T-cell (primary cell): Measurements from ENCODE around the gene SORCS1. TPM values are rescaled to one million over a fixed set of nuclear protein-coding genes. Genes with fewer than 3 reads are reported as not detected.

Experiments used
- ATAC-seq, 4 experiments: fragments of 200-7000 bp in 3 of 4; fragments of 150-1000 bp in 1 of 4; cut with Tn5 transposase; replicated peaks in 1 of 4; 1 replicate in 3 of 4; 2 replicates in 1 of 4; pipeline ENCODE4 v1.10.0; 2021; ENCODE audit warnings: moderate library complexity in 3 of 4, mild to moderate bottlenecking in 2 of 4, moderate number of reproducible peaks in 1 of 4
- CTCF ChIA-PET, 2 donors: fragments of 300-600 bp; sonication (Branson Sonifier 250); formaldehyde crosslinking; loops; one replicate each; lab custom pipeline; 2022; ENCODE audit warnings: antibody characterized with exemption in 2 of 2; lab: Charles Lee
- POLR2A ChIA-PET, 2 donors: fragments of 300-600 bp; sonication (Branson Sonifier 250); formaldehyde crosslinking; loops; one replicate each; lab custom pipeline; 2022; ENCODE audit warnings: antibody characterized with exemption in 2 of 2; lab: Charles Lee
- DNase-seq, 35 experiments: peaks; one replicate each; pipeline versions ENCODE4 v3.0.0 to v3.0.0-alpha.2; 2013 to 2023
- H3K27ac ChIP-seq: one replicate; pipeline ENCODE4 v1.5.1; 2013; ENCODE audit warnings: low read length
- H3K27me3 ChIP-seq, 2 experiments: replicated peaks in 1 of 2; 1 replicate in 1 of 2; 2 replicates in 1 of 2; pipeline versions ENCODE4 v1.6.1 to v1.7.0; 2013; ENCODE audit warnings: low read length in 1 of 2, mixed read lengths in 1 of 2; ENCODE audit not compliant: control insufficient read depth in 2 of 2, insufficient read depth in 2 of 2; ENCODE audit errors: extremely low read depth in 1 of 2
- H3K36me3 ChIP-seq, 2 donors: 1 replicate in 1 of 2; 2 replicates in 1 of 2; pipeline versions ENCODE4 v1.6.1 to v1.7.0; 2013; ENCODE audit warnings: low read length in 1 of 2; ENCODE audit not compliant: control insufficient read depth in 2 of 2, insufficient read depth in 1 of 2; ENCODE audit errors: extremely low read depth in 1 of 2
- H3K4me1 ChIP-seq, 2 experiments: 1 replicate in 1 of 2; 2 replicates in 1 of 2; pipeline versions ENCODE4 v1.6.1 to v1.7.0; 2013; ENCODE audit warnings: low read length in 2 of 2, mixed read lengths in 1 of 2; ENCODE audit not compliant: insufficient read depth in 2 of 2, control insufficient read depth in 1 of 2; ENCODE audit errors: extremely low read depth in 1 of 2
- H3K4me3 ChIP-seq, 2 donors: 1 replicate in 1 of 2; 2 replicates in 1 of 2; pipeline versions ENCODE4 v1.5.1 to v1.7.0; 2013; ENCODE audit warnings: mild to moderate bottlenecking in 2 of 2, low read length in 1 of 2, moderate library complexity in 1 of 2; ENCODE audit not compliant: control insufficient read depth in 1 of 2; ENCODE audit errors: extremely low read depth in 1 of 2
- H3K9me3 ChIP-seq: 2 replicates; pipeline ENCODE4 v1.7.0; 2013
- H3K27ac Mint-ChIP-seq, 2 donors: one replicate each; pipeline ENCODE4 v1.8.0; 2020 to 2021; ENCODE audit warnings: mild to moderate bottlenecking in 2 of 2, mixed read lengths in 2 of 2
- H3K27me3 Mint-ChIP-seq, 2 donors: one replicate each; pipeline ENCODE4 v1.8.0; 2021 to 2022; ENCODE audit warnings: mixed read lengths in 2 of 2
- H3K36me3 Mint-ChIP-seq: one replicate; pipeline ENCODE4 v1.8.0; 2021; ENCODE audit warnings: mixed read lengths
- H3K4me1 Mint-ChIP-seq, 3 donors: one replicate each; pipeline ENCODE4 v1.8.0; 2020 to 2022; ENCODE audit warnings: mixed read lengths in 3 of 3, mild to moderate bottlenecking in 1 of 3
- H3K4me3 Mint-ChIP-seq, 3 donors: one replicate each; pipeline ENCODE4 v1.8.0; 2020 to 2022; ENCODE audit warnings: mild to moderate bottlenecking in 3 of 3, mixed read lengths in 3 of 3, moderate library complexity in 3 of 3
- H3K9me3 Mint-ChIP-seq, 3 donors: one replicate each; pipeline ENCODE4 v1.8.0; 2020 to 2022; ENCODE audit warnings: mixed read lengths in 3 of 3
- WGBS: methylation state at CpG from one replicate; pipeline ENCODE4 v1.1.5; 2013; ENCODE audit warnings: missing lambda C conversion rate; ENCODE audit not compliant: insufficient coverage; 5-methylcytosine and 5-hydroxymethylcytosine counted together
- total RNA-seq, 35 experiments: library from RNA in 6 of 35; stranded (reverse) in 6 of 35; fragments of 120-200 nt in 1 of 35; gene quantifications; one replicate each; pipeline versions ENCODE4 v1.2.1 to v1.2.4 and lab custom pipeline; 2013 to 2026

SORCS1 gene
- total RNA-seq, 5 donors from 2014 or later (not counting 1 experiment from before 2014, with no cell fraction given), result not detected

DNA sequence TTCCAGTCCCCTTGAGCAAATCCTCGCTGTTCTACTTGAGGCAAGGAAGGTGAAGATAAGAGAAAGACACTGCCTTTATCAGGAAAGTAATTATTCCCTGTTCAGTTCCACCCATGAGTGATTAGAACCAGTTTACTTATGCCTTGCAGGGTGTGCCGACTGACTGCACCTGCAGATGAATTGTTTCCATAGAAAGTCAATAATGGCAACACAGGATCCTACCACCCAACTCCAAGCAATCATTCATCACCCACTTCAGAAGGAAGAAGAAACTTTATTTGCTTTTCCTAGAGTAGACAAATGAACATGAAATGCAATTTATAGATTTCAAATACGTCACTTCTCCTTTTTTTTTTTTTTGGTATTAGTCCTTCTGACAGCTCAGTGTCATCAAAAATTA is 383.9 kb downstream of the SORCS1 start:
- H3K4me1 ChIP-seq, result no peaks in the 10 kb centered on the region
- no CpG with 5 or more reads among the region's 3 CpGs for WGBS
- DNase-seq (no peak), ATAC-seq (no peak)
- no peak overlapping the region for H3K4me3 Mint-ChIP-seq
- no peaks in the 10 kb centered on the region for H3K27me3 ChIP-seq
- H3K27me3 Mint-ChIP-seq, result no peaks in the 10 kb centered on the region
- no peaks in the 10 kb centered on the region for H3K9me3 ChIP-seq
- no peak overlapping the region for H3K27ac ChIP-seq
- CTCF ChIA-PET, result no interaction called here
- POLR2A ChIA-PET, result no interaction called here
- no peak overlapping the region for H3K27ac Mint-ChIP-seq
- peaks cover 0 to 10% (median 3%) of the 10 kb centered on the region in 3 donors for H3K9me3 Mint-ChIP-seq
- no peaks in the 10 kb centered on the region for H3K36me3 ChIP-seq
- no peak overlapping the region for H3K4me3 ChIP-seq
- no peaks in the 10 kb centered on the region for H3K4me1 Mint-ChIP-seq
- H3K36me3 Mint-ChIP-seq, result no peaks in the 10 kb centered on the region

DNA sequence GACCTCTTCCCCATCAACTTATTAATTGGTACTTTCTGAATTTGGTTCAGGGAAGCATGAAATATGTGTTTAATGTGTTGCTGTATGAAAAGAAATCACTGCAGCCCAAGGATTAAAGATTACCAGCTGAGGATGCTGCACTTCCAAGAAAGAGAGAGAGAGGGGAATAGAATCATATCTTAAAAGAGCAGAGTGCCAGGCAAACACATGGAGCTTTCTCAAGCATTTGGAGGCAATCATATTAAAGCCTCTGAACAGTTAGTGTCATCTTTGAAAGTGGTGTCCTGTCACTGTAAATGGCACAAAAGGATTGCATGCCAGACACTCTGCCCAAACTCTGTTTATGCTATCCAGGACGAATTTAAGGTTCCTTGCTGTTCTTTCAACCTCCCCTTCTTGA is 386.7 kb downstream of the SORCS1 start:
- Mint-ChIP-seq H3K36me3 (no peaks in the 10 kb centered on the region), H3K4me1 (no peaks in the 10 kb centered on the region), H3K27me3 (no peaks in the 10 kb centered on the region), H3K27ac (no peak overlapping the region), H3K9me3 (peaks cover 0 to 3% (median 3%) of the 10 kb centered on the region in 3 donors), H3K4me3 (no peak overlapping the region)
- CTCF ChIA-PET, result no interaction called here
- Histone ChIP-seq H3K4me3 (no peak overlapping the region), H3K9me3 (no peaks in the 10 kb centered on the region), H3K27me3 (no peaks in the 10 kb centered on the region), H3K36me3 (no peaks in the 10 kb centered on the region), H3K27ac (no peak overlapping the region), H3K4me1 (no peaks in the 10 kb centered on the region)
- DNase-seq, result no peak
- ATAC-seq, result no peak
- POLR2A ChIA-PET, result no interaction called here
- no CpG with 5 or more reads among the region's 1 CpG for WGBS

DNA sequence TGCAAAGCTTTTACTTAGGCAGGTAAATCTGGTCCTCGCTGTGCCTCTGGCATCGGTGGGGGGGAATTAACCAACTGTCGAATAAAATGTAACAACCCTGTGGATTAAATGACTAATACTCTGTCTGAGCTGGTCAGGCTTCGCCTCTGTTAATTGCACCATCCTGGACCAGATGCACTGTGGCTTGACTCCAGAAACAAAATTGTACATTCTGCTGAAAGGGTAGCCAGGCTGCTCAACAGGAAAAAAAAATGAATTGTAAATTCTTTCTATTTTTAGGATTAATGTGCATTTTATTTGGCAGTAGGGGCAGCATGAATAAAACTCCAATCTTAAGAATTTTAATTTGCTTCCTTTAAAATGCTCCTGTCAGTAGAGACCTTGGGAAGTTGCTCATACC is 389.4 kb downstream of the SORCS1 start:
- H3K27ac Mint-ChIP-seq, result no peak overlapping the region
- no peaks in the 10 kb centered on the region for H3K27me3 Mint-ChIP-seq
- 86% methylated on average over 3 of the region's 4 CpGs for WGBS

DNA sequence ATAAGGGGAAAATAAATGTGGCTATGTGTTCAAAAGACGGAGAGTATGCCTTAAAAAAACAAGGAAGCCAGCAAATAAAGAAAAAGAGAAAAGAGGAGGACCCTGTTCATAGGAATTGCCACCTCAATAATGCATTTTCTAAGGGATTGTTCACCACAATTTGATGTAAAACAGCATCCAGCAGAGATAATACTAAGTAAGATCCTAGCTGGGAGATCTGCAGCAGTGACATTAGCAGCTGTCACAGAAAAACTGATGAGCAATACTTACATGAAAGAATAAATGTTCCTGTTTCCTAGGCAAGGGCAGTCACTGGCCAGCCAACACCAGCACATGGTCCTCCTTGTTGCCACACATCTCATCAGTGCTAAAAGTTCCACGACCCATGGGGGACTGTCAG is 391.5 kb downstream of the SORCS1 start:
- DNase-seq (no peak), ATAC-seq (no peak)
- POLR2A ChIA-PET, result interaction anchor here in 1 of 2 donors (0.7 kb wide), 1 partner anchor 1016 kb away, joined by 3 read pairs; no protein-coding TSS in a partner anchor
- Histone ChIP-seq H3K27ac (no peak overlapping the region), H3K36me3 (no peaks in the 10 kb centered on the region), H3K27me3 (no peaks in the 10 kb centered on the region), H3K4me1 (no peaks in the 10 kb centered on the region), H3K9me3 (no peaks in the 10 kb centered on the region), H3K4me3 (no peak overlapping the region)
- H3K27me3 Mint-ChIP-seq, result no peaks in the 10 kb centered on the region
- no peak overlapping the region for H3K4me3 Mint-ChIP-seq
- no peaks in the 10 kb centered on the region for H3K36me3 Mint-ChIP-seq
- no peaks in the 10 kb centered on the region for H3K4me1 Mint-ChIP-seq
- no peak overlapping the region for H3K27ac Mint-ChIP-seq
- CTCF ChIA-PET, result no interaction called here
- WGBS, result 29% methylated on average over 1 of the region's 2 CpGs
- H3K9me3 Mint-ChIP-seq, result peaks cover 0 to 8% (median 1%) of the 10 kb centered on the region in 3 donors

More for the DNA sequence above, 389.4 kb downstream of the SORCS1 start:
- ATAC-seq (no peak), DNase-seq (no peak)
- Histone ChIP-seq H3K36me3 (no peaks in the 10 kb centered on the region), H3K4me3 (no peak overlapping the region), H3K9me3 (no peaks in the 10 kb centered on the region), H3K4me1 (no peaks in the 10 kb centered on the region), H3K27ac (no peak overlapping the region), H3K27me3 (no peaks in the 10 kb centered on the region)
- H3K4me1 Mint-ChIP-seq, result no peaks in the 10 kb centered on the region
- CTCF ChIA-PET, result no interaction called here
- POLR2A ChIA-PET, result no interaction called here
- H3K9me3 Mint-ChIP-seq, result peaks cover 0 to 8% (median 0%) of the 10 kb centered on the region in 3 donors
- H3K36me3 Mint-ChIP-seq, result no peaks in the 10 kb centered on the region
- no peak overlapping the region for H3K4me3 Mint-ChIP-seq

DNA sequence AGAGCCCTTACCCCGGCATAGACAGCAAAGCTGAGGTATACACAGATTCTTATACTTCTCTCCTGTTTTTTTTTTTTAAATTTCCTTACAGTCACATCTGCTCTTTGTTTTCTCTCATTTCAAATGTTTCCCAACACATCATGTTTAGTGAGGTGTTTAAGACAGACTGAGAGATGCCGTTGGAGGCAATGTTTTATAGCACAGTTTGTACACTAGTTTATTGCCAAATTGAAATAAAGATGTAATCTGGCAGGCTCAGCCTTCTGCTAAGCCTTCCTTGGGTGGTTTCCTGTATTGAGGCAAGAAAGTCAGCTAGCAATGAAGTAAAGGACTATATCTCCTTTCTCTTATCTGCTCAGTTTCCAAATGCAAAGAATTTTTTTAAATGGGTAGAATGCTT is 393.4 kb downstream of the SORCS1 start:
- no CpG with 5 or more reads among the region's 2 CpGs for WGBS
- H3K4me1 ChIP-seq, result no peaks in the 10 kb centered on the region
- POLR2A ChIA-PET, result no interaction called here
- H3K27me3 ChIP-seq, result no peaks in the 10 kb centered on the region
- Mint-ChIP-seq H3K27me3 (no peaks in the 10 kb centered on the region), H3K9me3 (peaks cover 1 to 8% (median 6%) of the 10 kb centered on the region in 3 donors), H3K36me3 (no peaks in the 10 kb centered on the region), H3K4me1 (no peaks in the 10 kb centered on the region), H3K4me3 (no peak overlapping the region), H3K27ac (no peak overlapping the region)
- no peak for DNase-seq
- H3K36me3 ChIP-seq, result no peaks in the 10 kb centered on the region
- CTCF ChIA-PET, result no interaction called here
- no peak overlapping the region for H3K27ac ChIP-seq
- no peak for ATAC-seq
- no peaks in the 10 kb centered on the region for H3K9me3 ChIP-seq
- H3K4me3 ChIP-seq, result no peak overlapping the region

DNA sequence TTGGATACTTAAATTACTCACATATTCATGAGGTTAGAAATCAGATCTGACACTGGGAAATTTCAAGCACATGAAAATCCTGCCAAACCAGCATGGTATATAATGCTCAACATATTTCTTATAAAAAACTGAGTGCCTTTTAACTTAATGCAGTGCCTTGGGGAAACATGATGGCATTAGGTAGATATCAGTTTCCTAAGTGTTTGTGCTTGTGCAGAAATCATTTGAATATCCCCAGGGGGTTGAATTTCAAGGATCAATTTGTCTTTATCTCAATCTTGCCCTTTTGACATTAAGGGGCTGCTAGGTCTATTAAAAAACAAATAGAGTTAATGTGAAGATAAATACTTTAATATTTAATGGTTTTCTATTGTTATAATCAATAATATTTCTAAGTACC is 396.3 kb downstream of the SORCS1 start:
- Histone ChIP-seq H3K27ac (no peak overlapping the region), H3K9me3 (no peaks in the 10 kb centered on the region), H3K4me1 (no peaks in the 10 kb centered on the region), H3K36me3 (no peaks in the 10 kb centered on the region), H3K27me3 (no peaks in the 10 kb centered on the region), H3K4me3 (no peak overlapping the region)
- no peaks in the 10 kb centered on the region for H3K27me3 Mint-ChIP-seq
- no peak for DNase-seq
- no peak for ATAC-seq
- H3K4me3 Mint-ChIP-seq, result no peak overlapping the region
- CTCF ChIA-PET, result no interaction called here
- POLR2A ChIA-PET, result no interaction called here
- no peak overlapping the region for H3K27ac Mint-ChIP-seq
- H3K36me3 Mint-ChIP-seq, result no peaks in the 10 kb centered on the region
- peaks cover 1 to 9% (median 6%) of the 10 kb centered on the region in 3 donors for H3K9me3 Mint-ChIP-seq
- H3K4me1 Mint-ChIP-seq, result no peaks in the 10 kb centered on the region

DNA sequence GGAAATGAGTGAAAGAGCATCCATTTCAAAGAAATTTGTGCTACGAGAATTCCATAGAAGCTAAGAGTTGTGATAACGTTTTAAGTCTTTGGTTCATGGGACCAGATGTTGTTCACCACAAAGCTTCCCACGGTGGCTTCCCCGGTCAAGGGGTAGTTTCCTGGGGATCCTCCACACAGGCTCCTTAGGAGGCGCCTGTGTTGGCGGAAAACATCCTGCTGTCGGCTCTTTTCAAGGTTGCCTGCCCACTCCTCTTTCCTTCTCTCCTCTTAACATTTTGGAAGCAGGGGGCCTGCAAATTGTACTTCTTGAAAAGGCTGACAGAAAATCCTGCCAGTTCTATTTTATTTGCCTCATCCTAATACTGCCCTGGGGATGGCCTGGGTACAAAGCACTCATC is 398.6 kb downstream of the SORCS1 start:
- Histone ChIP-seq H3K27me3 (no peaks in the 10 kb centered on the region), H3K36me3 (no peaks in the 10 kb centered on the region), H3K4me3 (no peak overlapping the region), H3K27ac (no peak overlapping the region), H3K9me3 (no peaks in the 10 kb centered on the region), H3K4me1 (no peaks in the 10 kb centered on the region)
- H3K4me1 Mint-ChIP-seq, result no peaks in the 10 kb centered on the region
- H3K36me3 Mint-ChIP-seq, result no peaks in the 10 kb centered on the region
- 81% methylated on average over 5 of the region's 7 CpGs for WGBS
- CTCF ChIA-PET, result no interaction called here
- POLR2A ChIA-PET, result no interaction called here
- no peaks in the 10 kb centered on the region for H3K27me3 Mint-ChIP-seq
- H3K9me3 Mint-ChIP-seq, result peaks cover 1 to 6% (median 4%) of the 10 kb centered on the region in 3 donors
- no peak overlapping the region for H3K27ac Mint-ChIP-seq
- DNase-seq (no peak), ATAC-seq (no peak)
- H3K4me3 Mint-ChIP-seq, result no peak overlapping the region
